HG02970 (cell line): ENCODE data around the gene ZRANB1.
"Not testable (repeated sequence)": the region's sequence is repeated elsewhere in the genome, so short reads cannot be mapped to it uniquely, and the experiment has no call there.

Experiments used
- ATAC-seq: cut with Tn5 transposase; IDR thresholded peaks from one replicate; pipeline ENCODE4 v1.9.1; 2021; ENCODE audit warnings: mild to moderate bottlenecking, moderate library complexity, moderate number of reproducible peaks; ENCODE audit not compliant: unreplicated experiment, low FRiP score

Gene ZRANB1

GRCh38 chr10:124941823-124942222 is at the start of gene ZRANB1:
ZRANB1 (plus strand) TSS chr10:124942123; CDS start chr10:124942494, 371 bp downstream.
- ATAC-seq: no peak

- ATAC-seq: no peak
Observed at GRCh38 chr10:124892905-124893304, 49.0 kb upstream of the ZRANB1 start.

- ATAC-seq: no peak
Observed at GRCh38 chr10:124894569-124895215, 47.2 kb upstream of the ZRANB1 start.

- ATAC-seq: no peak
Observed at GRCh38 chr10:124896751-124897150, 45.2 kb upstream of the ZRANB1 start.

- ATAC-seq: no peak
Observed at GRCh38 chr10:124898471-124898870, 43.5 kb upstream of the ZRANB1 start.

GRCh38 chr10:124899151-124899550 is 42.8 kb upstream of the ZRANB1 start:
- ATAC-seq: no peak

GRCh38 chr10:124902462-124902861 is 39.5 kb upstream of the ZRANB1 start:
- no peak for ATAC-seq

- ATAC-seq: no peak
Observed at GRCh38 chr10:124903111-124903510, 38.8 kb upstream of the ZRANB1 start.

GRCh38 chr10:124904796-124905195 is 37.1 kb upstream of the ZRANB1 start:
- ATAC-seq: no peak

GRCh38 chr10:124906551-124907001 is 35.3 kb upstream of the ZRANB1 start:
- ATAC-seq: no peak

GRCh38 chr10:124909563-124909962 is 32.4 kb upstream of the ZRANB1 start:
- no peak for ATAC-seq

GRCh38 chr10:124911124-124912067 is 30.5 kb upstream of the ZRANB1 start:
- ATAC-seq: no peak

GRCh38 chr10:124912101-124912886 is 29.6 kb upstream of the ZRANB1 start:
- no peak for ATAC-seq

GRCh38 chr10:124913167-124913566 is 28.8 kb upstream of the ZRANB1 start:
- no peak for ATAC-seq

- ATAC-seq: not testable (repeated sequence)
Observed at GRCh38 chr10:124914398-124914797, 27.5 kb upstream of the ZRANB1 start.

GRCh38 chr10:124916098-124916584 is 25.8 kb upstream of the ZRANB1 start:
- ATAC-seq: no peak

GRCh38 chr10:124916585-124917427 is 25.1 kb upstream of the ZRANB1 start:
- ATAC-seq: peak; percentile 97

GRCh38 chr10:124917428-124918190 is 24.3 kb upstream of the ZRANB1 start:
- ATAC-seq: no peak
